DOHH2 (cell line): ENCODE measurements around the gene LRRC51.

ENCODE experiments used
- H3F3A ChIP-seq: fragments of 200-600 bp; sonication (generic), shearing (Covaris generic); 2 replicates; pipeline ENCODE4 v1.6.0; 2016; ENCODE audit warnings: antibody characterized with exemption, mild to moderate bottlenecking; ENCODE audit not compliant: control insufficient read depth, insufficient read depth
- H3K27ac ChIP-seq: fragments of 200-600 bp; sonication (generic); 2 replicates; pipeline ENCODE4 v1.5.1; 2014; ENCODE audit warnings: low read depth, mild to moderate bottlenecking, low read length, moderate library complexity
- H3K27me3 ChIP-seq: fragments of 200-600 bp; sonication (generic); 2 replicates; pipeline ENCODE4 v1.6.1; 2014; ENCODE audit warnings: mild to moderate bottlenecking, low read length, mixed read lengths; ENCODE audit not compliant: control insufficient read depth
- H3K36me3 ChIP-seq: fragments of 200-600 bp; sonication (generic); 2 replicates; pipeline ENCODE4 v1.6.1; 2014; ENCODE audit warnings: mild to moderate bottlenecking, low read length, moderate library complexity, mixed read lengths; ENCODE audit not compliant: control insufficient read depth
- H3K4me1 ChIP-seq: fragments of 200-600 bp; sonication (generic); 2 replicates; pipeline ENCODE4 v1.6.1; 2014; ENCODE audit warnings: mild to moderate bottlenecking, low read length, mixed read lengths; ENCODE audit not compliant: control insufficient read depth
- H3K4me2 ChIP-seq: fragments of 200-600 bp; sonication (generic); 2 replicates; pipeline ENCODE4 v1.6.0; 2014; ENCODE audit warnings: mild to moderate bottlenecking, low read length, moderate library complexity
- H3K4me3 ChIP-seq: fragments of 200-600 bp; sonication (generic); 2 replicates; pipeline ENCODE4 v1.5.1; 2014; ENCODE audit warnings: mild to moderate bottlenecking, low read length, mixed read lengths
- H3K79me2 ChIP-seq: fragments of 200-600 bp; sonication (generic); 2 replicates; pipeline ENCODE4 v1.6.1; 2014; ENCODE audit warnings: mild to moderate bottlenecking, low read length, mixed read lengths; ENCODE audit not compliant: control insufficient read depth
- H3K9me2 ChIP-seq: fragments of 200-600 bp; sonication (generic); replicated peaks from 2 replicates; pipeline ENCODE4 v1.6.1; 2014; ENCODE audit warnings: mild to moderate bottlenecking, low read length, mixed read lengths; ENCODE audit not compliant: control insufficient read depth
- H3K9me3 ChIP-seq: fragments of 200-600 bp; sonication (generic); 2 replicates; pipeline ENCODE4 v1.6.1; 2014; ENCODE audit warnings: antibody characterized with exemption, low read length, mixed read lengths; ENCODE audit not compliant: control insufficient read depth, insufficient read depth
- H4K20me1 ChIP-seq: fragments of 200-600 bp; sonication (generic); 2 replicates; pipeline ENCODE4 v1.6.0; 2014; ENCODE audit warnings: low read depth, mild to moderate bottlenecking, antibody characterized with exemption, low read length, moderate library complexity; ENCODE audit not compliant: control insufficient read depth, insufficient read depth
- EZH2phosphoT487 ChIP-seq: fragments of 200-600 bp; sonication (generic); IDR thresholded peaks from 2 replicates; pipeline ENCODE4 v1.6.1; 2017; ENCODE audit warnings: borderline replicate concordance, mild to moderate bottlenecking, antibody characterized with exemption, low read length, moderate library complexity, mixed read lengths
- TF ChIP-seq, protein P1 (sequence below): fragments of 200-600 bp; sonication (generic); IDR thresholded peaks from one replicate; pipeline ENCODE4 v1.5.1; 2014; ENCODE audit warnings: antibody characterized with exemption, mild to moderate bottlenecking, low read depth, low read length; ENCODE audit not compliant: poor library complexity, severe bottlenecking

Gene LRRC51

DNA sequence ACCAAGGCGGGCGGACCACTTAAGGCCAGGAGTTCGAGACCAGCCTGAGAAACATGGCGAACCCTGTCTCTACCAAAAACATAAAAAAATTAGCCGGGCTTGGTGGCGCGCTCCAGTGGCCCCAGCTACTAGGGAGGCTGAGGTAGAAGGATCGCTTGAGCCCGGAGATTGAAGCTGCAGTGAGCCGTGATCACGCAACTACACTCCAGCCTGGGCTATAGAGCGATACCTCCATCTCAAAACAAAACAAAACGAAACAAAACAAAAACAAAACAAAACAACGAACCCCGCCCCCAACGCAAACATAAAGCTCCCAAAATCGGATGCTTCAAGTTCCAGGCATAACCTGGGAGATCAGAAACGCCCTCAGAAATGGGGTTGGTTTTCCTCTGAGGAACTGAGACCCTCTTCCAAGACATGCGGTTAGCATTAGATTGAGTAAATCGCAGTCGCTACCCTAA, 564 bp downstream of the LRRC51 start:
- no peaks in the 10 kb centered on the region for H3K27me3 ChIP-seq
- peaks cover 11% of the 10 kb centered on the region for H3K36me3 ChIP-seq
- H3K27ac ChIP-seq = peak overlapping the region; percentile 34; the same call in 1 of the 2 replicates
- no peaks in the 10 kb centered on the region for H3K9me3 ChIP-seq
- peaks cover 5% of the 10 kb centered on the region; the same call in 1 of the 2 replicates for H3F3A ChIP-seq
- peaks cover 42% of the 10 kb centered on the region for H3K4me1 ChIP-seq
- no peaks in the 10 kb centered on the region for H3K9me2 ChIP-seq
- H3K4me2 ChIP-seq = peak overlapping the region; percentile 81
- peak overlapping the region; percentile 80 for H3K4me3 ChIP-seq
- TF ChIP-seq EZH2phosphoT487 = no peak
- TF ChIP-seq, protein P1, sequence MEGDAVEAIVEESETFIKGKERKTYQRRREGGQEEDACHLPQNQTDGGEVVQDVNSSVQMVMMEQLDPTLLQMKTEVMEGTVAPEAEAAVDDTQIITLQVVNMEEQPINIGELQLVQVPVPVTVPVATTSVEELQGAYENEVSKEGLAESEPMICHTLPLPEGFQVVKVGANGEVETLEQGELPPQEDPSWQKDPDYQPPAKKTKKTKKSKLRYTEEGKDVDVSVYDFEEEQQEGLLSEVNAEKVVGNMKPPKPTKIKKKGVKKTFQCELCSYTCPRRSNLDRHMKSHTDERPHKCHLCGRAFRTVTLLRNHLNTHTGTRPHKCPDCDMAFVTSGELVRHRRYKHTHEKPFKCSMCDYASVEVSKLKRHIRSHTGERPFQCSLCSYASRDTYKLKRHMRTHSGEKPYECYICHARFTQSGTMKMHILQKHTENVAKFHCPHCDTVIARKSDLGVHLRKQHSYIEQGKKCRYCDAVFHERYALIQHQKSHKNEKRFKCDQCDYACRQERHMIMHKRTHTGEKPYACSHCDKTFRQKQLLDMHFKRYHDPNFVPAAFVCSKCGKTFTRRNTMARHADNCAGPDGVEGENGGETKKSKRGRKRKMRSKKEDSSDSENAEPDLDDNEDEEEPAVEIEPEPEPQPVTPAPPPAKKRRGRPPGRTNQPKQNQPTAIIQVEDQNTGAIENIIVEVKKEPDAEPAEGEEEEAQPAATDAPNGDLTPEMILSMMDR = no peak
- 0 out of 2 replicates have a peak, but pooled peaks cover 5% of the 10 kb centered on the region for H4K20me1 ChIP-seq
- peaks cover 40% of the 10 kb centered on the region for H3K79me2 ChIP-seq

DNA sequence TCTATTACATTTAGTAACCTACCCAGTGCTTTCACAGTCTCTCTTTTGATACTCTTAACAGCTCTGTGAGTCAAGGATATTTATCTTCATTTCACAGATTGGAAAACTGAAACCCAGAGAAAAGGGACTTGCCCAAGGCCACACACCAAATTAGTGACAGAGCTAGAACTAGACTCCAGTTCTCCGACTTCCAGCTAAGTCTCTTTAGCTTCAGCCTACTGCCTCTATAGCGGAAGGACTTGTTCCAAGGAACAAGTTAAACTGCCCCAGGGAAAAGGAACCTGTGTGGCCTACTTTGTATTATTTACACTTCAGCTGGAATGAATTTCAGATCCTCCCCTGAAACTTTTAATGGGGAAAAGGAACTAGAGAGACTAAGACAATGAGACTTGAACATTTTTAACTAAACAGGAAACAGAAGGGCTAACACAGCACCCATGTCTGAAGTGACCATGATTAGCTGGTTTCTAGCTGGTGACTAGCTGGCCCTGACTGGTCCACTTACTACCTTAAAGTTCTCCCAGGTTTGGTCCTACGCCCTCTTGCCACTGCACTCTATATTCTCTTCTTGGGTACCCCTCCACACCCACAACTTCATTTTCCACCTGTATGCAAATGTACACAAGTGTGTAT, 1.3 kb downstream of the LRRC51 start:
- Histone ChIP-seq H3K4me3 (peak overlapping the region; percentile 80; the same call in 1 of the 2 replicates), H3K4me2 (peak overlapping the region; percentile 81; the same call in 1 of the 2 replicates), H3K27ac (peak overlapping the region; percentile 16; the same call in 1 of the 2 replicates), H3K79me2 (peaks cover 33% of the 10 kb centered on the region), H3K9me3 (no peaks in the 10 kb centered on the region), H3K27me3 (no peaks in the 10 kb centered on the region), H3K36me3 (peaks cover 7% of the 10 kb centered on the region), H4K20me1 (0 out of 2 replicates have a peak, but pooled peaks cover 5% of the 10 kb centered on the region), H3F3A (peaks cover 6% of the 10 kb centered on the region; the same call in 1 of the 2 replicates), H3K9me2 (no peaks in the 10 kb centered on the region), H3K4me1 (peaks cover 41% of the 10 kb centered on the region)
- TF ChIP-seq, protein P1 = no peak
- no peak for TF ChIP-seq EZH2phosphoT487

DNA sequence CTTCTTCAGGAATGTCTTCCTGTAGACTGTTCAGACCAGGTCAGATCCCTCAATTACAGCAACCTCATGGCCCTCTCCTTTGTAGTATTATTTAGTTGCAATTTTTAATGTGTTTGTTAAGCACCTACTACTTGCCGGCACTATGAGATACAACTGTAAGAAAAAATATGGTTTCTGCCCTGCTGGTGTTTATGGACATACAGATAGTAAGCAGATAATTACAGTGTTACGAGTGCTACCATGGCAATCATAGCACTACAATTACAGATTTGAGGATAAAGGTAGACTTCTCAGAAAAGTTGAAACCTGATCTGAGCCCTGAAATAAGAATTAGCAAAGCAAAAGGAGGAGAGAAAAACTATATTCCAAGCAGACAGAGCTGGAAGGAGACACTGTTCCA, 2.8 kb downstream of the LRRC51 start:
- H3K9me3 ChIP-seq = no peaks in the 10 kb centered on the region
- no peak overlapping the region for H3K27ac ChIP-seq
- 0 out of 2 replicates have a peak, but pooled peaks cover 5% of the 10 kb centered on the region for H4K20me1 ChIP-seq
- H3K36me3 ChIP-seq = peaks cover 3% of the 10 kb centered on the region
- peaks cover 6% of the 10 kb centered on the region; the same call in 1 of the 2 replicates for H3F3A ChIP-seq
- no peak overlapping the region for H3K4me2 ChIP-seq
- no peak for TF ChIP-seq EZH2phosphoT487
- TF ChIP-seq, protein P1 = no peak
- peaks cover 29% of the 10 kb centered on the region for H3K4me1 ChIP-seq
- H3K4me3 ChIP-seq = no peak overlapping the region
- no peaks in the 10 kb centered on the region for H3K27me3 ChIP-seq
- no peaks in the 10 kb centered on the region for H3K9me2 ChIP-seq
- peaks cover 18% of the 10 kb centered on the region for H3K79me2 ChIP-seq
